Spleen (tissue), 7 donors: ENCODE results near the gene PGF.

Source experiments
- CTCF ChIP-seq, 11 experiments: fragments of 200-600 bp in 7 of 11; fragments of 450-650 bp in 4 of 11; sonication (generic) in 4 of 11; IDR thresholded peaks in 8 of 11; conservative IDR thresholded peaks in 3 of 11; 1 replicate in 7 of 11; 2 replicates in 4 of 11; pipeline versions ENCODE4 v1.4.0 to v1.8.0; 2016 to 2021; ENCODE audit warnings: antibody characterized with exemption in 11 of 11, inconsistent platforms in 4 of 11, mild to moderate bottlenecking in 1 of 11
- POLR2A ChIP-seq, 3 donors: fragments of 450-650 bp; IDR thresholded peaks; one replicate each; pipeline ENCODE4 v1.5.1; 2017; ENCODE audit warnings: antibody characterized with exemption in 3 of 3, mild to moderate bottlenecking in 1 of 3
- POLR2AphosphoS5 ChIP-seq, 3 donors: sonication (generic); formaldehyde crosslinking; IDR thresholded peaks; one replicate each; pipeline ENCODE4 v1.5.1; 2017; ENCODE audit warnings: antibody characterized with exemption in 3 of 3
- donor health status: DM: no; HTN: no; CAD: no; lungs with moderate emphysema.
- donor health status: DM: no; HTN: no; CAD: no.
- donor health status: DM: no; HTN: no; CAD: no.

DNA sequence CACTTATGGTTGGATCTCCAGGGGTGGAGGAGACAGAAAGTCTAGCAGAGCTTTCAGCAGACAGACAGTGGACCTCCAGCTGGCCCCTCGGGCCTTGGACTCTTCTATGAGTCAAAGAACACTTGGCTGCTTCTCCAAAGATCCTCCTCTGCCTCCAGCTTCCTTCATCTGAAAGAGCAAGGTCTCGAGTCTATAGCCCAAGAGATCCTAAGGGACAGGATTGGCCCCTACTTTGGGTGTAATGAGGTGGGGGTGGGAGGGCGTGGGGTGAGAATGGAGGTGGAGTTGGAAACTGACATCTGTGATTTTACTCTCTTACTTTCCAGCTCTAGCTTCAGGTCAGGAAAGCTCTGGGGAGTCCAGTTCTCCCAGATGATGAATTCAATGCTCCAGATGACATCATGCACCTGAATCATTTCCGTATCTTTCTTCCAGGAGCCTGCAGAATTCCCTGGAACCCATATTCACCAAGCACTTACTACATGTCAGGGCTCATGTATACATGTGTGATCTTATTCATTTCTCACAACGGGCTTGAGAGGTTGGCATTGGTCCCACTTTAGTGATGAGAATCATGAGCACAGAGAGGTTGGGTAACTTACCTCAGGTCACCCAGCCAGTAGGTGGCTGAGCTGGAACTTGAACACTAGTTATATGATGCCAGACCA lies 10.2 kb upstream of the PGF start:
- no peak for TF ChIP-seq CTCF (IDR thresholded peaks at IDR 0.05 in 8 of 11, conservative IDR thresholded peaks at IDR 0.05 in 3 of 11)
- TF ChIP-seq POLR2A (IDR thresholded peaks at IDR 0.05): no peak
- no peak for TF ChIP-seq POLR2AphosphoS5 (IDR thresholded peaks at IDR 0.05)
